SK-N-SH (cell line): ENCODE results near the gene SREK1IP1. TPM values are rescaled to one million over a fixed set of nuclear protein-coding genes. Genes with fewer than 3 reads are reported as not detected.

Experiments used
- CTCF ChIA-PET: fragments of 300-600, 350-600 bp; formaldehyde crosslinking; extraction: SDS; loops from one replicate; lab custom pipeline; 2021; lab: Yijun Ruan, JAX
- POLR2A ChIA-PET: fragments of 350-600 bp; sonication (Branson Sonifier 250); formaldehyde crosslinking; extraction: SDS; loops from one replicate; lab custom pipeline; 2020; ENCODE audit warnings: antibody characterized with exemption, inconsistent platforms; lab: Yijun Ruan, JAX
- DNase-seq: peaks from one replicate; pipeline ENCODE4 v3.0.0; 2012
- H2AFZ ChIP-seq: fragments of 200-600 bp; sonication (generic); 2 replicates; pipeline ENCODE4 v1.8.1; 2016; ENCODE audit warnings: antibody characterized with exemption, mild to moderate bottlenecking, low read depth
- H3F3A ChIP-seq: fragments of 200-600 bp; sonication (generic); replicated peaks from 2 replicates; pipeline ENCODE3; 2016; ENCODE audit warnings: antibody characterized with exemption, mild to moderate bottlenecking; ENCODE audit not compliant: insufficient read depth
- H3K27ac ChIP-seq, 2 experiments: fragments of 200-500 bp in 1 of 2; fragments of 200-600 bp in 1 of 2; sonication (Bioruptor generic) in 1 of 2; sonication (generic), shearing (Covaris generic) in 1 of 2; 2 replicates each; pipeline versions ENCODE4 v1.5.1 to v1.6.1; 2014 to 2016; ENCODE audit warnings: low read depth in 2 of 2, inconsistent platforms in 1 of 2, low read length in 1 of 2, mild to moderate bottlenecking in 1 of 2, mixed read lengths in 1 of 2
- H3K27me3 ChIP-seq: fragments of 200-600 bp; sonication (generic), shearing (Covaris generic); 2 replicates; pipeline ENCODE4 v1.6.1; 2016; ENCODE audit warnings: mixed run types; ENCODE audit not compliant: insufficient read depth
- H3K36me3 ChIP-seq, 2 experiments: fragments of 200-500 bp in 1 of 2; fragments of 200-600 bp in 1 of 2; sonication (Bioruptor generic) in 1 of 2; sonication (generic) in 1 of 2; replicated peaks in 1 of 2; 2 replicates each; pipeline versions ENCODE3 to v1.5.1; 2014 to 2016; ENCODE audit warnings: low read length in 1 of 2, mild to moderate bottlenecking in 1 of 2; ENCODE audit not compliant: insufficient read depth in 2 of 2, control insufficient read depth in 1 of 2
- H3K4me1 ChIP-seq, 2 experiments: fragments of 200-500 bp in 1 of 2; fragments of 200-600 bp in 1 of 2; sonication (Bioruptor generic) in 1 of 2; sonication (generic), shearing (Covaris generic) in 1 of 2; 2 replicates each; pipeline versions ENCODE4 v1.5.1 to v1.6.1; 2014 to 2016; ENCODE audit warnings: low read depth in 1 of 2, low read length in 1 of 2, mixed run types in 1 of 2; ENCODE audit not compliant: insufficient read depth in 2 of 2, control insufficient read depth in 1 of 2
- H3K4me2 ChIP-seq: fragments of 200-600 bp; sonication (generic), shearing (Covaris generic); 2 replicates; pipeline ENCODE4 v1.6.1; 2017; ENCODE audit warnings: mixed run types
- H3K4me3 ChIP-seq, 2 experiments: fragments of 200-500 bp in 1 of 2; fragments of 200-600 bp in 1 of 2; sonication (Bioruptor generic) in 1 of 2; sonication (generic), shearing (Covaris generic) in 1 of 2; 2 replicates each; pipeline versions ENCODE4 v1.5.1 to v1.8.1; 2014 to 2016; ENCODE audit warnings: low read depth in 2 of 2, inconsistent platforms in 1 of 2, low read length in 1 of 2, mild to moderate bottlenecking in 1 of 2, mixed read lengths in 1 of 2, moderate library complexity in 1 of 2
- H3K79me2 ChIP-seq: fragments of 200-600 bp; sonication (generic); 2 replicates; pipeline ENCODE4 v1.8.1; 2017; ENCODE audit warnings: mild to moderate bottlenecking; ENCODE audit not compliant: insufficient read depth
- H3K9ac ChIP-seq: fragments of 200-600 bp; sonication (generic); 2 replicates; pipeline ENCODE4 v1.6.1; 2017; ENCODE audit warnings: mixed run types
- H3K9me2 ChIP-seq: fragments of 200-600 bp; sonication (generic); 2 replicates; pipeline ENCODE4 v1.6.1; 2017; ENCODE audit warnings: mixed run types
- H3K9me3 ChIP-seq: fragments of 200-600 bp; sonication (generic); 2 replicates; pipeline ENCODE4 v1.6.1; 2017; ENCODE audit warnings: mixed run types, mild to moderate bottlenecking, moderate library complexity
- H4K20me1 ChIP-seq: fragments of 200-600 bp; sonication (generic); 2 replicates; pipeline ENCODE4 v1.6.1; 2017; ENCODE audit warnings: mild to moderate bottlenecking, mixed run types; ENCODE audit not compliant: insufficient read depth
- CTCF ChIP-seq: fragments of 200-600 bp; sonication (generic); IDR thresholded peaks from 2 replicates; pipeline ENCODE4 v1.6.1; 2017; ENCODE audit warnings: antibody characterized with exemption, mild to moderate bottlenecking, moderate library complexity
- EP300 ChIP-seq, 2 experiments: IDR thresholded peaks; 2 replicates each; pipeline versions ENCODE4 v1.4.0 to v1.6.1; 2012; ENCODE audit warnings: borderline replicate concordance in 1 of 2, low read depth in 1 of 2, low read length in 1 of 2
- FOXM1 ChIP-seq: IDR thresholded peaks from 2 replicates; pipeline ENCODE4 v1.4.0; 2012; ENCODE audit warnings: low read depth, mild to moderate bottlenecking
- GABPA ChIP-seq: IDR thresholded peaks from 2 replicates; pipeline ENCODE4 v1.4.0; 2012; ENCODE audit warnings: low read depth, mild to moderate bottlenecking
- IRF3 ChIP-seq: fragments of 150-350 bp; IDR thresholded peaks from 2 replicates; pipeline ENCODE4 v1.6.1; 2016; ENCODE audit warnings: mild to moderate bottlenecking, low read depth, low read length
- JUND ChIP-seq: IDR thresholded peaks from 2 replicates; pipeline ENCODE4 v1.4.0; 2012
- MEF2A ChIP-seq: IDR thresholded peaks from 2 replicates; pipeline ENCODE4 v1.4.0; 2012; ENCODE audit warnings: low read depth, borderline replicate concordance
- NFIC ChIP-seq: IDR thresholded peaks from 2 replicates; pipeline ENCODE4 v1.4.0; 2012; ENCODE audit warnings: borderline replicate concordance
- NRF1 ChIP-seq: IDR thresholded peaks from 2 replicates; pipeline ENCODE4 v1.6.1; 2012; ENCODE audit warnings: low read depth, mild to moderate bottlenecking, low read length
- PBX3 ChIP-seq: IDR thresholded peaks from 2 replicates; pipeline ENCODE4; 2012
- RAD21 ChIP-seq: IDR thresholded peaks from 2 replicates; pipeline ENCODE4 v1.6.1; 2012; ENCODE audit warnings: mild to moderate bottlenecking, low read length
- SMC3 ChIP-seq: IDR thresholded peaks from 2 replicates; pipeline ENCODE4 v1.6.1; 2012; ENCODE audit warnings: low read depth, low read length, improper control_type of control experiment
- TAF1 ChIP-seq: IDR thresholded peaks from 2 replicates; pipeline ENCODE4 v1.6.1; 2012; ENCODE audit warnings: low read depth, mild to moderate bottlenecking, low read length, moderate library complexity, borderline replicate concordance
- TEAD4 ChIP-seq: IDR thresholded peaks from 2 replicates; pipeline ENCODE4 v1.4.0; 2012; ENCODE audit warnings: mild to moderate bottlenecking, borderline replicate concordance; ENCODE audit not compliant: insufficient read depth
- USF2 ChIP-seq: fragments of 150-350 bp; IDR thresholded peaks from 2 replicates; pipeline ENCODE4 v1.6.1; 2017; ENCODE audit warnings: antibody characterized with exemption, low read length, low read depth, borderline replicate concordance
- WGBS: methylation state at CpG from one replicate; pipeline ENCODE4 v1.1.6; 2017; ENCODE audit warnings: low lambda C conversion rate; 5-methylcytosine and 5-hydroxymethylcytosine counted together
- polyA plus RNA-seq, 3 experiments: library from polyadenylated mRNA; depleted of rRNA; stranded (reverse); fragments of >200 nt; gene quantifications; 2 replicates each; pipeline ENCODE4 v1.2.3, GENCODE V29; 2012

SREK1IP1 gene
- polyA plus RNA-seq, 1 of the 3 experiments (the other 2 are of a cell fraction), result 1.2 TPM

GRCh38 chr5:64806537-64806936, 38.0 kb upstream of the SREK1IP1 start:
- ChIA-PET CTCF (interaction anchor here (1.0 to 1.4 kb wide), 2 partner anchors 22 to 677 kb away, joined by 3 to 5 read pairs; no protein-coding TSS in a partner anchor), POLR2A (no interaction called here)
- TF ChIP-seq JUND (no peak), TEAD4 (no peak), FOXM1 (no peak), PBX3 (no peak), NRF1 (no peak), MEF2A (no peak), EP300 (IDR thresholded peaks at IDR 0.05; ENCODE audit: borderline replicate concordance in 1 of 2, low read depth in 1 of 2, low read length in 1 of 2) (no peak), TAF1 (no peak), GABPA (no peak), IRF3 (no peak), RAD21 (no peak), SMC3 (no peak), USF2 (no peak), NFIC (no peak), CTCF (no peak)
- Histone ChIP-seq H3F3A (peaks cover 8% of the 10 kb centered on the region), H2AFZ (no peak overlapping the region), H3K9me2 (no peaks in the 10 kb centered on the region), H3K4me3 (no peak overlapping the region), H3K4me2 (no peak overlapping the region), H3K9me3 (peaks cover 8% of the 10 kb centered on the region; the same call in 1 of the 2 replicates), H3K9ac (no peak overlapping the region), H3K27me3 (no peaks in the 10 kb centered on the region), H3K36me3 (peaks cover 32 to 35% of the 10 kb centered on the region in 2 experiments), H3K79me2 (no peaks in the 10 kb centered on the region), H3K4me1 (no peaks in the 10 kb centered on the region), H4K20me1 (no peaks in the 10 kb centered on the region), H3K27ac (no peak overlapping the region)
- WGBS, result 93% methylated on average over 2 of the region's 2 CpGs
- DNase-seq, result no peak
